Left colon (tissue), 2 donors: ENCODE data around the gene MKKS. TPM values are rescaled to one million over a fixed set of nuclear protein-coding genes. Genes with fewer than 3 reads are reported as not detected.
A peak's percentile ranks its signal among the peaks of the same experiment; 100 is the strongest.

Source experiments
- ATAC-seq: fragments of 200-7000 bp; cut with Tn5 transposase; one replicate; pipeline ENCODE4 v1.9.1; 2020; ENCODE audit warnings: mild to moderate bottlenecking, moderate library complexity
- DNase-seq, 2 donors: peaks; one replicate each; pipeline ENCODE4 v3.0.0-alpha.2; 2020
- intact Hi-C, 2 donors: fragments of 100-400 bp; cut with DNase I in 1 of 2; cut with micrococcal nuclease in 1 of 2; formaldehyde crosslinking; loops; one replicate each; pipeline versions ENCODE4 v1.11.2 to v1.14.0; 2022; cut with DNase I, micrococcal nuclease
- total RNA-seq, 2 donors: library from RNA; stranded (reverse); fragmentation: NEBNext Ultra II Directional; extraction: Animal tissue kit (Norgen Biotek cat#: 25700); gene quantifications; one replicate each; pipeline ENCODE4 v1.2.1, GENCODE V29; 2021
- donor health status: DM: no; HTN: no; CAD: no.
- donor health status: DM: yes; HTN: yes; CAD: no.

The MKKS gene
- total RNA-seq, 2 donors from 2014 or later: 26.4 to 26.7 TPM

GRCh38 chr20:10462516-10462915 lies 28.5 kb upstream of the MKKS start:
- DNase-seq (no peak), ATAC-seq (no peak)
- intact Hi-C loops: no loop called here

GRCh38 chr20:10461495-10461894 lies 27.5 kb upstream of the MKKS start:
- DNase-seq (peak in 1 of 2 donors; percentile 18), ATAC-seq (peak; percentile 91)
- intact Hi-C loops: no loop called here

- intact Hi-C loops: no loop called here
- ATAC-seq (no peak), DNase-seq (no peak)
Observed at GRCh38 chr20:10454151-10454750, 20.2 kb upstream of the MKKS start.

GRCh38 chr20:10453241-10453640 lies 19.2 kb upstream of the MKKS start:
- ATAC-seq (no peak), DNase-seq (no peak)
- intact Hi-C loops: no loop called here

- ATAC-seq (peak; percentile 54), DNase-seq (no peak)
- intact Hi-C loops: no loop called here
Observed at GRCh38 chr20:10449270-10449669, 15.2 kb upstream of the MKKS start.

- DNase-seq: no peak
- no peak for ATAC-seq
- intact Hi-C loops: no loop called here
Observed at GRCh38 chr20:10448270-10449156, 14.5 kb upstream of the MKKS start.

- DNase-seq (peak in 1 of 2 donors; percentile 18), ATAC-seq (peak; percentile 95)
- intact Hi-C loops: no loop called here
Observed at GRCh38 chr20:10447028-10447427, 13.0 kb upstream of the MKKS start.

GRCh38 chr20:10445758-10446157 lies 11.7 kb upstream of the MKKS start:
- intact Hi-C loops: no loop called here
- DNase-seq (no peak), ATAC-seq (no peak)

GRCh38 chr20:10443936-10444335 lies 9.9 kb upstream of the MKKS start:
- intact Hi-C loops: no loop called here
- no peak for DNase-seq
- no peak for ATAC-seq

- DNase-seq (no peak), ATAC-seq (no peak)
- intact Hi-C loops: no loop called here
Observed at GRCh38 chr20:10438217-10438616, 4.2 kb upstream of the MKKS start.

- intact Hi-C loops: no loop called here
- DNase-seq (peak in 1 of 2 donors; percentile 9), ATAC-seq (no peak)
Observed at GRCh38 chr20:10436053-10436699, 2.2 kb upstream of the MKKS start.

GRCh38 chr20:10434832-10435812 lies 1.1 kb upstream of the MKKS start, which contains the start of gene SLX4IP:
TSS of gene SLX4IP (plus strand) at chr20:10435305. CDS start at chr20:10458205, 22,900 bp downstream.
- ATAC-seq: peak; percentile 72
- intact Hi-C loops: no loop called here
- peak; percentile 89 to 96 for DNase-seq

GRCh38 chr20:10434467-10434831 lies 427 bp upstream of the MKKS start:
- DNase-seq (peak; percentile 89 to 93), ATAC-seq (peak; percentile 78)
- intact Hi-C loops: no loop called here

- intact Hi-C loops: no loop called here
- ATAC-seq (no peak), DNase-seq (peak in 1 of 2 donors; percentile 31)
Observed at GRCh38 chr20:10433014-10433622, 904 bp downstream of the MKKS start.

GRCh38 chr20:10432079-10432478 lies 1.9 kb downstream of the MKKS start:
- DNase-seq (no peak), ATAC-seq (no peak)
- intact Hi-C loops: no loop called here

- ATAC-seq: no peak
- DNase-seq: no peak
- intact Hi-C loops: no loop called here
Observed at GRCh38 chr20:10430704-10431103, 3.3 kb downstream of the MKKS start.

- DNase-seq (no peak), ATAC-seq (no peak)
- intact Hi-C loops: loop anchor here in 1 of 2 donors (5.0 kb wide), 1 partner anchor 453 kb away; no protein-coding TSS in a partner anchor
Observed at GRCh38 chr20:10430000-10430466, 4.0 kb downstream of the MKKS start.

GRCh38 chr20:10429443-10429981 lies 4.5 kb downstream of the MKKS start:
- intact Hi-C loops: loop anchor here in 1 of 2 donors (5.0 kb wide), 1 partner anchor 452 kb away; no protein-coding TSS in a partner anchor
- peak; percentile 37 to 58 for DNase-seq
- peak; percentile 55 for ATAC-seq
